ENCODE measurements around the gene MDM1.

- no peak for TF ChIP-seq CTCF (IDR thresholded peaks at IDR 0.05 in 8 of 11, conservative IDR thresholded peaks at IDR 0.05 in 3 of 11)
- no peak for TF ChIP-seq POLR2AphosphoS5 (IDR thresholded peaks at IDR 0.05)
Observed at GRCh38 chr12:68269779-68270178, 62.4 kb downstream of the MDM1 start.
